Activated CD4-positive, CD25-positive, alpha-beta regulatory T cell treated with anti-CD3 and anti-CD28 coated beads, Interleukin-2, amount 50 U/mL, for 72 hours (primary cell): ENCODE data around the gene NR3C1.
"Not testable (repeated sequence)": the region's sequence is repeated elsewhere in the genome, so short reads cannot be mapped to it uniquely, and the experiment has no call there.

Experiments used
- DNase-seq: peaks from one replicate; pipeline ENCODE4 v3.0.0; 2021

NR3C1 gene

GRCh38 chr5:143359869-143360268, 43.6 kb downstream of the NR3C1 start:
- no peak for DNase-seq

GRCh38 chr5:143356855-143357583, 46.5 kb downstream of the NR3C1 start:
- no peak for DNase-seq

- no peak for DNase-seq
Observed at GRCh38 chr5:143355710-143356109, 47.8 kb downstream of the NR3C1 start.

GRCh38 chr5:143354025-143354424, 49.5 kb downstream of the NR3C1 start:
- no peak for DNase-seq

GRCh38 chr5:143352691-143353090, 50.8 kb downstream of the NR3C1 start:
- DNase-seq, result no peak

GRCh38 chr5:143350751-143351602, 52.5 kb downstream of the NR3C1 start:
- no peak for DNase-seq

GRCh38 chr5:143350341-143350740, 53.1 kb downstream of the NR3C1 start:
- no peak for DNase-seq

GRCh38 chr5:143349177-143349576, 54.3 kb downstream of the NR3C1 start:
- no peak for DNase-seq

- DNase-seq, result no peak
Observed at GRCh38 chr5:143347698-143348344, 55.7 kb downstream of the NR3C1 start.

GRCh38 chr5:143347046-143347445, 56.4 kb downstream of the NR3C1 start:
- no peak for DNase-seq

- DNase-seq, result no peak
Observed at GRCh38 chr5:143345671-143346440, 57.6 kb downstream of the NR3C1 start.

GRCh38 chr5:143343042-143343441, 60.4 kb downstream of the NR3C1 start:
- no peak for DNase-seq

- DNase-seq, result no peak
Observed at GRCh38 chr5:143342607-143343006, 60.9 kb downstream of the NR3C1 start.

- no peak for DNase-seq
Observed at GRCh38 chr5:143341807-143342570, 61.5 kb downstream of the NR3C1 start.

GRCh38 chr5:143340891-143341685, 62.4 kb downstream of the NR3C1 start:
- no peak for DNase-seq

- DNase-seq, result no peak
Observed at GRCh38 chr5:143338658-143339366, 64.7 kb downstream of the NR3C1 start.

- no peak for DNase-seq
Observed at GRCh38 chr5:143337946-143338345, 65.5 kb downstream of the NR3C1 start.

GRCh38 chr5:143336485-143336884, 67.0 kb downstream of the NR3C1 start:
- DNase-seq, result no peak

- DNase-seq, result no peak
Observed at GRCh38 chr5:143334903-143335302, 68.6 kb downstream of the NR3C1 start.

- not testable (repeated sequence) for DNase-seq
Observed at GRCh38 chr5:143334380-143334779, 69.1 kb downstream of the NR3C1 start.

- no peak for DNase-seq
Observed at GRCh38 chr5:143331956-143332355, 71.5 kb downstream of the NR3C1 start.
